Epithelial cell of prostate (primary cell): Measurements from ENCODE around the gene ILRUN.
A peak's percentile ranks its signal among the peaks of the same experiment; 100 is the strongest.
"Not testable (repeated sequence)": the region's sequence is repeated elsewhere in the genome, so short reads cannot be mapped to it uniquely, and the experiment has no call there.

Experiments
- DNase-seq: peaks from one replicate; pipeline ENCODE4 v3.0.0-alpha.2; 2011; ENCODE audit warnings: low read depth, low spot score
- H3K27ac ChIP-seq: fragments of 450-650 bp; 2 replicates; pipeline ENCODE4 v1.5.1; 2017; ENCODE audit warnings: mild to moderate bottlenecking

The ILRUN gene

DNA sequence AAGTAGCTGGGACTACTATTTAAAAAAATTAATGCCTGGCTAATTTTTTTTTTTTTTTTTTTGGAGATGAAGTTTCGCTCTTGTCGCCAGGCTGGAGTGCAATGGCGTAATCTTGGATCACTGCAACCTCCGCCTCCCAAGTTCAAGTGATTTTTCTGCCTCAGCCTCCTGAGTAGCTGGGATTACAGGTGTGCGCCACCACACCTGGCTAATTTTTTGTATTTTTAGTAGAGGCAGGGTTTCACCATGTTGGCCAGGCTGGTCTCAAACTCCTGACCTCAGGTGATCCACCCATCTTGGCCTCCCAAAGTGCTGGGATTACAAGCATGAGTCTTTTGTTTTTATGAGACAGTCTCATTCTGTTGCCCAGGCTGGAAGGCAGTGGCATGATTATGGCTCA lies 27.8 kb downstream of the ILRUN start:
- not testable (repeated sequence) for DNase-seq

DNA sequence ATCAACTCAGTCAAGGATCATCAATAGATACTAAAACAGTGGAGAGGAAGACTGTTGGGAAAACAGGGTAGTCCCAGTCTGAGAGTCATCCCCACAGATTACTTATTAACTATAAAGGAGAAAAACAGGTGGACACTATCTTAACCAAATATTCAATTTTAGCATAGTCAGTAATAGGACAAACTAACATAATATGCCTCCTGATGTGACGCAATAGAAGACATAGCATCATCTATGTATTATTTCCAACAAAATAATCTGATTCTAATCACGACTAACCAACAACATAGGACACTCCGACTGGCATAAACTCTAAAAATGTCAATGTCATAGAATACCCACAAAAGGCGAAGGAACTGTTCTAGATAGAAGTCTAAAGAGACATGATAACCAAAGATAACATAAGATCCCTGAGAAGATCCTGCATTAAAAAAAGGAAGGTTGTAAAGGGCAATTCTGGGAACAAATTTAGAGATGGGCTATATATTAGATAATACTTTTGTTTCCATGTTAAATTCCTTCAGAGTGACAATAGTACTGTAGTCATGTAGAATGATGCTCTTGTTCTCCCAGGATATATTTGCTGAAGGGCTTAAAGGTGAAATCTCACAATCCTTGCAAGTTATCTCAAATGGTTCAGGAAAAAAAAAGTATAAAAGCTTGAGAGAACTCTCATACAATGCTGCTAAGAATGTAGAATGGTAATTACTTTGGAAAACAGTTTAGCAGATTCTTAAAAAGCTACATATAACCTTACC lies 28.9 kb downstream of the ILRUN start:
- H3K27ac ChIP-seq = no peak overlapping the region
- DNase-seq = no peak

More for the DNA sequence above, 27.8 kb downstream of the ILRUN start:
- H3K27ac ChIP-seq = not testable (repeated sequence)

DNA sequence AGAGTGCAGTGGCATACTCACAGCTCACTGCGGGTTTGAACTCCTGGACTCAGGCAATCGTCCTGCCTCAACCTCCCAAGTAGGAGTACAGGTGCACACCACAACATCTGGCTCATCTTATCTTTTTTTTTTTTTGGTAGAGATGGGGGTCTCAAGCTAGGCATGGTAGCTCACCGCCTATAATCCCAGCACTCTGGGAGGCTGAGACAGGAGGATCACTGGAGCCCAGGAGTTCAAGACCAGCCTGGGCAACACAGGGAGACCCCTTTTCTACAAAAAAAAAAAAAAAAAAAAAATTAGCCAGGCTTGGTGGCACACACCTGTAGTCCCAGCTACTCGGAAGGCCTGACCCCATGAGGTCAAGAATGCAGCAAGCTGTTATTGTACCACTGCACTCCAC lies 31.5 kb downstream of the ILRUN start:
- H3K27ac ChIP-seq = peak overlapping the region; percentile 54
- no peak for DNase-seq

DNA sequence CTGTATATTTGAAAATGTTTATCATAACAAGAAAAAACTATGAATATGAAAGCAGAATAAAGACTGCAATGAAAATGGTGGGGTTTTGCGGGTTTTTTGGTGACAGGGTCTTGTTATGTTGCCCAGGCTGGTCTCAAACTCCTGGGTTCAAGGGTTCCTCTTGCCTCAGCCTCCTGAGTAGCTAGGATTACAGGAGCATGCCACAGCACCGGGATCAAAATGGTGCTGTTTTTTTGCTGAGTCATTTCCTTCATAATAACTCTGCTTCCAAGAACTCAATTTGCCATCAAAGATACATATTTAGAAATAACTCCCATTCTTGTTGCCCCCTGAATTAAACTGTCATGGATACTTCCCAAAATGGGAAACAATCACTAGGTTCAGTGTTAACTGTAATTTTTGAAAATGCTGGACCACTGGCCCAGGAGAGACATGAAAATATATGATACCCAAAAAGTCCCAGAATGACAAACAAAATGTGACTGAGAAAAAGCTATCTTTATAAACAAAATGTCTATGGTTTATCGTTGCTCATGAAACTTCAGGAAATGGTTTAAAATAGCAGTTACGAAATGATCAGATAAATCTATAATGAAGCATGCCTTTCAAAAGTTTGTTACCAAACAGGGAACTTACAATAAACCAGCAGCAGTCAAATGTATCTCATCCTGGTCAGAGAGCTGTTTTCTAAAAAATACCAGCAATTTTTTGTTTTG lies 32.2 kb downstream of the ILRUN start:
- H3K27ac ChIP-seq = peak overlapping the region; percentile 54
- no peak for DNase-seq

DNA sequence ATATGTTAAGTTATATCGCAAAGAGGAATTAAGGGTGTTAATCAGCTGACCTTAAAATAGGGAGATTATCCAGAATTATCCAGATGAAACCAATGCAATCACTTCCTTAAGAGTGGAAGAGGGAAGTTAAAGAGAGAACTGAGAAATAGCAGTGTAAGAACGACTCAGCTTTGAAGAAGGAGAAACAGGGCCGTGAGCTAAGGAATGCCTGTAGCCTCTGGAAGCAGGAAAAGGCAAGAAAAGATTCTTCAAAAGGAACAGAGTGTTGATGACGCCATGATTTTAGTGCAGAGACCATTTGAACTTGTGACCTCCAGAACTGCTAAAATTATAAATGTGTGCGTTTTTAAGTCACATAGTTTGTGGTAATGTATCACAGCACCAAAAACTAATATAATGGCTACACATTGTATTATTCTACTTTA lies 32.7 kb downstream of the ILRUN start:
- H3K27ac ChIP-seq = peak overlapping the region; percentile 54
- DNase-seq = no peak

DNA sequence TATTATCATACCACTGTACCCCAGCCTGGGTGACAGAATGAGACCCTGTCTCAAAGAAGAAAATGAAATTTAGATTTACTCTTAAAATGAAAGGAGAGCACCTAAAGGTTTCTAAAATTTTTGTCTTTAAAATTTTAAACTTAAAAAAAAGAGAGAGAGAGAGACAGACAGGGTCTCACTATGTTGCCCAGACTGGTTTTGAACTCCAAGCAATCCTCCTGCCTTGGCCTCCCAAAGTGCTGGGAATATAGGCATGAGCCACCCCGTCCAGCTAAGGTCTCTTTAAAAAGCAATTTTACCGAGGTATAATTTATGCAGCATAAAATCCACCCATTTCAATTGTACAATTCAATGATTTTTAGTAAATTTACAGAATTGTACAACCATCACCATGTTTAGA lies 33.2 kb downstream of the ILRUN start:
- peak overlapping the region; percentile 54 for H3K27ac ChIP-seq
- DNase-seq = no peak

DNA sequence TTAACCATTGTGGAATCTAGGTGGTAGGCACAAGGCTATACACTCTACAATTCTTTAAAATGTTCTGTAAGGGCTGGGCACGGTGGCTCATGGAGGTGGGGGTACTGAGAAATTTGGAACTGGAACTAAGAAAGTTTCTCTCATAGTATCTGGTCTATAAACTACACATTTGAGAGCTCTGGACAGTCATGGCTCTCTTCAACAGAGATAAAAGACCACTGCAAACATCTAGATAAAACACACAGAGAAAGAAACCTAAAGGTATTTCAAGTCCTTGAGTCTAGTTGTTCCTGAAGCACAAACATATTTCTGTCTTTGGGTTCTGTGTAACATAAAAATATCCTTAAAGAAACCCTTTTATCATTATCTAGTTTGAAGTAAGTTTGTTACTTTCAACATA lies 35.2 kb downstream of the ILRUN start:
- DNase-seq = no peak
- no peak overlapping the region for H3K27ac ChIP-seq

DNA sequence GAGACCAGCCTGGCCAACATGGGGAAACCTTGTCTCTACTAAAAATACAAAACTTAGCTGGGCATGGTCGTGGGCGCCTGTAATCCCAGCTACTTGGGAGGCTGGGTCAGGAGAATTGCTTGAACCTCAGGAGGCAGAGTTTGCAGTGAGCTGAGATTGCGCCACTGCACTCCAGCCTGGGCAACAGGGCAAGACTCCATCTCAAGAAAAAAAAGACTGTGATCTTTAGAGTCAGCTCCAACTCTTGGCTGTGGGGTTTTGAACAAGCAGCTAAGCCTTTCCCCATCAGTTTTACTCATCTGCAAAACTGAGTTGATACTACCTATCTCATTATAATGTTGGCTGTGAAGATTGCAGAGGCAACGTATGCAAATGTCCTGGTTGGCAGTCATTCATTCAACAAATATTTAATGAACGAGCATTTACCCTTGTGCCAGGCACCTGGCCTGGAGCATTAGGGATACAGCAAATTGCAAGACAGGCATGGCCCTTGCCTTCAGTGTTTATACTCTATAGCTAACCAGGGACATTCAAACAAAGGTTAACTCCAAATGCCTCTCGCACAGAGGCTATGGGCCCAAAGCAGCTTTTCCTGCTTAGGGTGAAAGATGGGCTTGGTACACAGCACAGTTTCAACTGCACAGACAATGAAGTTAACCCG lies 37.8 kb downstream of the ILRUN start:
- peak overlapping the region; percentile 93 for H3K27ac ChIP-seq
- no peak for DNase-seq

DNA sequence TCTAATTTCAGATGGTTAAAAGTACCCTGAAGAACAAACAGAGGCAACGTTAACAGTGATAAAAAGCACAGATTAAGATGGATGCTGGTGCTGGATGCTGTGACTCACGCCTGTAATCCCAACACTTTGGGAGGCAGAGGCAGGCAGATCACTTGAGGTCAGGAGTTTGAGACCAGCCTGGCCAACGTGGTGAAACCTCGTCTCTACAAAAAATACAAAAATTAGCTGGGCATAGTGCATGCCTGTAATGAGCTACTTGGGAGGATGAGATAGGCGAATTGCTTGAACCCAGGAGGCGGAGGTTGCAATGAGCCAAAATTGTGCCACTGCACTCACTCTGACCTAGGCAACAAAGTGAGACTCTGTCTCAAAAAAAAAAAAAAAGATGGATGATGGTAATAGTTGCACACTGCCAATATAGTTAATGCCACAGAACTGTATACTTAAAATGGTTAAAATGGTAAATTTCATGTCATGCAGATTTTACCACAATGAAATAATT lies 38.5 kb downstream of the ILRUN start:
- H3K27ac ChIP-seq = peak overlapping the region; percentile 93
- DNase-seq = not testable (repeated sequence)

DNA sequence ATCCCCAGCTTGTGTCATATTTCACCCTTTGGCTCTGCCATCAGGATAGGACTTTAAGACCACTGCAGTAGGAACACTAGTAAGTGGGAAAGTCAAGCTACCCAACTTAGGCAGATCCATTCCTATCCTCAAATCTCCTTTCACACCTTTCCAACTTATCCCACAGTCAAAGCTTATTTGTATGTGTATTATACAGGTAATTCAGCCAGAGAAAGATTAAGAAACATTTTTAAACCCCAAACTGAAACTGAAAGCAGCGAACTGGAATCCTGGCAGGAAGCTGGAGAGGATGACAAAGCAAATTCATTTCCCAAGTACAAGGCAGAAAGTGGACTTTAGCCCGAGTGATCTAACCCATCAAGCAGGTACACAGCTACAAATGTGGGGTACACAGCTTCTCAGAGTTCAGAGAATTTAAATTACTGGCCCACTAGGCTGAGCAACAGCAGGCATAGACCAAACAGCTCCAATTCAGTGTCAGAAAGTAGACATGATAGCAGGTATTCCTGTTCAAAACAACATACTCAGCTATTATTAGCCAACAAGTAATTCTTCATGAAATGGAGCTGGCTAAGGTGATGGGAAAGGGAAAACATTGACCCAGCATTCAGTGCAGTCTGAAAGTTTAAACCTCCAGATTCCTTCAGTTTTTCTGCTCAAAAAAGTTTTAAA lies 39.1 kb downstream of the ILRUN start:
- peak; percentile 12 for DNase-seq
- peak overlapping the region; percentile 93 for H3K27ac ChIP-seq

DNA sequence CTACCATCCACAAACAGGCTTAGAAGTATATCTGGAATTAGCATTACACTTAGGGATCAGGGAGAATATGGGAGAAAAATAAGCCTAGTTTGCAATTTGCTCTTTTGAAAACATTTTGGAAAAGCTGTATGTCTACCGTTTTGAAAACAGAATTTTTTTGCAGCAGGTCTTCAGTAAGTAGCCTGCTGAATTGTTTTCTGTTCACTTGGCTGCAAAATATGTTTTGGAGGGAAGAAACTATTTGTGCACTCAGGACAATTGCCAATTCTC lies 39.6 kb downstream of the ILRUN start:
- DNase-seq = no peak
- H3K27ac ChIP-seq = peak overlapping the region; percentile 93

DNA sequence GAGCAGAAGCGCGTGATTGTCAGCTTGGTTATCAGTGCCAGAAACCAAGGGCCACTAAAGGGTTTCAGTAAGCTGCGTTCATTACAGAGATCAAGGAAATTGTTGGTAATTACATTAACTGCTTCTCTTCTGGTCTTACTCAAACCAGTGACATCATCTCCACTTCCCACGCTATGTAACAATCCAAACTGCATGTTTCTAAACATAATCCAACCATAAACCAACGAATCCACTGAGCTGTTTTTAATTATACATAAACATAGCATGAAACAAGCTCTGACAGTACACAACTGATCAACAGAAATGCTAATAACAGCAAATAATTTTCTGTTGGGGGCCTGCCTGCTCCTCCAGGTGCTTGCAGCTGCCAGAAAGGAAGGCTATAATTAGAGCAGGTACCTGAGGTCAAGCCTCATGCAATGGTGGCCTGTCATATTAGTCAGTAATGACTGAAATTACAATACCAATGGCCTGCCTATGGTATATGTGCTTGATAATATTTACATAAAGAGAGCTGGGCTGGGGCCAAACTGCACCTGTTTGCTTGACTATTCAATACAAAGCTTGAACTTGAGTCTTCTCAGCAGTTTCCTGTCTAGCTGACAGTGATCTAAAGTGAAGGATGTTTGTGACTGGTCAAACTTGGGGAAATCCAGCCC lies 40.1 kb downstream of the ILRUN start:
- DNase-seq = peak; percentile 20
- H3K27ac ChIP-seq = peak overlapping the region; percentile 93

DNA sequence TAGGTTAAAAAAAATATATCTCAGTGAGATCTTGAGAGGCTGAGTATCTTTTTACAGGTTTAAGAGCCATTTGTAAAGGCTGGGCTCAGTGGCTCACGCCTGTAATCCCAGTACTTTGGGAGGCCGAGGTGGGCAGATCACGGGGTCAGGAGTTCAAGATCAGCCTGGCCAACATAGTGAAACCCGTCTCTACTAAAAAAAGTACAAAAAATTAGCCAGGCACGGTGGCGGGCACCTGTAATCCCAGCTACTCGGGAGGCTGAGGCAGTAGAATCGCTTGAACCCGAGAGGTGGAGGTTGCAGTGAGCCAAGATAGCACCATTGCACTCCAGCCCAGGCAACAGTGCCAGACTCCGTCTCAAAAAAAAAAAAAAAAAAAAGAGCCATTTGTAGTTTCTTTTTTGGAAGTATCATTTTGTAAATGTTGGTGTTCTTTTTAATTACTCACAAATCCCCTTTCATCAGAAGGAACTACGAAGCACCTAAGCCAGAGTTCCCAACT lies 40.6 kb downstream of the ILRUN start:
- H3K27ac ChIP-seq = peak overlapping the region; percentile 93
- DNase-seq = not testable (repeated sequence)

DNA sequence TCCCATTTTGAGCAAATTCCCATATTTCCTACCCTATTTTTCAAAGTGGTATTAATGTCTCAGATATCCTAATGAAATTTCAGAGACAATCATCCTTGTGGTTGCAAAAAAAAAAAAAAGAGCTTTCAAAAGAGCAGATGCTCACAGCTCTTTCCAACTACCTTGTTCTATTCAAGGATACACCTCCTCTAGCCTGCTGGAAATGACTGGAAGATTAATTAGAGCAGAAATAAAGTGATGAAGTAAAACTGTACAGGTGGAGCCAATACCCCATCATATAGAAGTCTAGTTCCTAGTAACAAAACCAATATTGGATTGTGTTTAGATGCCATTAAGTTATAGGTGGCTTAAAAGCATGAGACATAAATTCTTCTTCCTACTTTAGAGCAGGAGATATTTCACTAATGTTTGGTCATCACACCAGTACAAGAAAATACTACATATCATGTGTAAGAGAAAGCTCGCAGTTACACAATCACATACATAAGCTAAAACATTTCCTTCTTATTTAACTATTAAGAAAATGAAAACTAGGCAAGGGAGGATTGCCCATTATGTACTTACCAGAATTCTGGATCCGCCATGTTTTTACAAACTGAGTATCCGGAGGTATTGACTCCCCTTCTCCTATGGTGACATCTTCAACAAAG lies 42.4 kb downstream of the ILRUN start:
- DNase-seq = no peak
- no peak overlapping the region for H3K27ac ChIP-seq

DNA sequence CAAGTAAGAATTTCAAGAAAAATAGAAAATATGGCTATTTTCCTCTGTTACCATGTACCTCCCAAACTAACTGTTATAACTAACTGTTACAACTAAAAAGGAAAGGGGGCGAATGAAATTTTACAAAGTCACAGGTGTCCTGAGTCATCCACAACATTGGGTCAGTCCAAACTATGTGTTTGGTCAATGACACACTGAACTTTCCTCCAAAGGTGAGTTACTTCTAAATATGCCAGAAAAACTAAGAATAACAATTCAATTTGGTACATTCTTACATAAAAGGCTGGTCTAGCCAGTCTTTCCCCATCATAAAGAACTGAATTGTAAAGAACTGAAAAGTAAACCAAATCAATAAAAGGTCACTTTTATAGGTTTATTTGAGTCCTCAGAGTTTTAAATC lies 44.3 kb downstream of the ILRUN start:
- no peak overlapping the region for H3K27ac ChIP-seq
- no peak for DNase-seq

DNA sequence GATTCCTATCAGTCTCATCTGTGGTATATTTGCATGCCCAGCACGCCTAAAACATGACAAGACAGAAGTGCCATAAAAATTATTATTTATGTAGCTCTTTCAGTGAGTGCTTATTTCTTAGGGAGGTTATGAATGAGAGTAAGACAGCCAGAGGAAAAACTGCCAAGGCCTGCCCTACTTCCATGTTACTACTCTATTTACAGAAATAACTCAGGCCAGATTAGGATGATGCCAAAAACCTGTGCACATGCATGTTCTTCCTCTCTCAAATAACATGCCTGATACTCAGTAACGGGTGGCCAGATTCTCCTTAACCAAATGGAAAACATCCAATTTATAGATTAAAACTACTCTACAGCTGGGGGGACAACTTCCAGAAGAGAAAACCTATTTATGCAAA lies 45.7 kb downstream of the ILRUN start:
- no peak for DNase-seq

DNA sequence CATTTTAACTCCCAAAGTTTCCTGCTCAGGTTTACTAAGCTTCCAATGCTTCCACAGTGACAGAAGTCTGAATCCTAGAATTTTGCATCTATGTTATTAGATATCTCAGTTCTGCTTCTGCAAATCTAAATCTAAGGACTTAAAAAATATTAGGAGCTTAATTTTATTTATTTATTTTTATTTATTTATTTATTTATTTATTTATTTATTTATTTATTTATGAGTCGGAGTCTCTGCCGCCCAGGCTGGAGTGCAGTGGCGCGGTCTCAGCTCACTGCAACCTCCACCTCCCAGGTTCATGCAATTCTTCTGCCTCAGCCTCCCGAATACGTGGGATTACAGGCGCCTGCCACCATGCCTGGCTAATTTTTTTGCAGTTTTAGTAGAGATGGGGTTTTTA lies 46.3 kb downstream of the ILRUN start:
- not testable (repeated sequence) for H3K27ac ChIP-seq, DNase-seq

More for the DNA sequence above, 45.7 kb downstream of the ILRUN start:
- no peak overlapping the region for H3K27ac ChIP-seq

DNA sequence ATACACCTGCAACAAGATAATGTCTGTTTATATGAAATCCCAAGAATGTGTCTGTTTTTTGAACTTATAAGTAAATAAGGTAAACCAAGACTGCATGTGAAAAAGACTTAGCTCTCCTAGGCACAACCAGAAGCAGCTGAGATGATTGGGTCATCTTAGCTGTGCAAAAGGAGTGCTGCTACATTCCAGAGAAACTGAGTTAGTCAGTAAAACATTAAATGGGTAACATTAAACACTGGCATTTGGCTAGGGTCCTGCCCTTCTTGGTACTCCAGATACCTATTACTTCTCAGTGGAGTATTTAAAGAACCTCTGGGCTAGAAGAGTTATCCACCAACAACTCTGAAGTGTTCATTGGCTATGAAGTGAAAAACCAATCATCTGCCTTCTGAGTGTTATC lies 47.8 kb downstream of the ILRUN start:
- no peak for DNase-seq
- H3K27ac ChIP-seq = no peak overlapping the region
